Measurements from ENCODE around the gene NTNG1. TPM values are rescaled to one million over a fixed set of nuclear protein-coding genes. Genes with fewer than 3 reads are reported as not detected.
A peak's percentile ranks its signal among the peaks of the same experiment; 100 is the strongest.

NTNG1 gene
- total and polyA plus RNA-seq, 8 donors: 5.7 to 28.0 (median 22.3) TPM

- no peaks in the 10 kb centered on the region for H3K4me1 ChIP-seq
- intact Hi-C loops (cut with DNase I): no loop called here
- peak in 1 of 4 donors; percentile 12 for DNase-seq
- H3K9me3 ChIP-seq: no peaks in the 10 kb centered on the region
- H3K36me3 ChIP-seq: no peaks in the 10 kb centered on the region
- no peak overlapping the region for H3K4me3 ChIP-seq
- ATAC-seq: no peak
- peaks cover 0 to under 1% of the 10 kb centered on the region in 2 donors for H3K27me3 ChIP-seq
- no peak for TF ChIP-seq CTCF (IDR thresholded peaks at IDR 0.05)
- no peak overlapping the region for H3K27ac ChIP-seq
Measured at GRCh38 chr1:107436552-107437241, 295.9 kb downstream of the NTNG1 start.

DNA sequence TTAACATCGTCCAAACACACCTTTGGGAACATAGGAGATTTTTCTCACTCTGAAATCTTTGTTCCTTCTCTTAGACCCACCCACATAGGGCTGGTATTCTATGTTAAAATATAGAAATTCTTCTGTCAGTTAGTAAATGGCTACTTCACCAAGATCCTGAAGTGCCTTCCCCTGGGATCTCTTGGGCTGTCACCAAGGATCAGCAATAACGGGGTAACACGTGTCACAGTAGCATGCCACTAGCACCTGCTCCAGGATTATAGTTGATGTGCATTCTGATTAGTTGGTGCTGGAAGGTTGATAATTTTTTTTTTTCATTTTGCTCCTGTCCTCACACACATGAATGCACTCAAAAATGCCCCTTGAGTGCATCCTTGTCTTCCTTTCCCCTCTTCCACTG lies 298.7 kb downstream of the NTNG1 start:
- Histone ChIP-seq H3K9me3 (no peaks in the 10 kb centered on the region), H3K4me1 (no peaks in the 10 kb centered on the region), H3K4me3 (no peak overlapping the region), H3K27ac (no peak overlapping the region), H3K36me3 (no peaks in the 10 kb centered on the region), H3K27me3 (no peaks in the 10 kb centered on the region)
- TF ChIP-seq CTCF (IDR thresholded peaks at IDR 0.05): no peak
- no peak for DNase-seq
- intact Hi-C loops (cut with DNase I): no loop called here
- ATAC-seq: no peak

DNA sequence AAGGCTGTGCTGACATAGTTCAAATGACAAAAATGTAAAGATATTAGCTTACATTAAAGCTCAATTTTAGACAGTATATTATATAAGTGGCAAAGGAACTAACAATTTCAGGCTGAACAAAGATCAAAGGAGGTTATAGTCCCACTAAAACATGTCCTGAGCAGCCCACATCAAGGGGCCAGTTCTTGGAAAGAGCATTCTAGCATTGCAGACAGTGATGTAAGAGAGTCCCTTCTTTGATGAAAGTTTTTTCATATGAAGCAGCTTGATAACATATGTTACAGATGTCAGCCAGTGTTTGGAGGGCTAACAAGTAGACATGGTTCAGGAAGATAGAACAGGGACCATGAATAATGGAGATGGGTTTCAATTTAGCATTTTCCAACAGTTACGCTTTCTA lies 301.7 kb downstream of the NTNG1 start:
- ATAC-seq: no peak
- Histone ChIP-seq H3K27me3 (no peaks in the 10 kb centered on the region), H3K4me3 (no peak overlapping the region), H3K36me3 (no peaks in the 10 kb centered on the region), H3K9me3 (no peaks in the 10 kb centered on the region), H3K27ac (no peak overlapping the region), H3K4me1 (no peaks in the 10 kb centered on the region)
- intact Hi-C loops (cut with DNase I): no loop called here
- TF ChIP-seq CTCF (IDR thresholded peaks at IDR 0.05): no peak
- peak in 1 of 4 donors; percentile 11 for DNase-seq

GRCh38 chr1:107443027-107443426 lies 302.2 kb downstream of the NTNG1 start:
- Histone ChIP-seq H3K4me1 (no peaks in the 10 kb centered on the region), H3K27me3 (no peaks in the 10 kb centered on the region), H3K27ac (no peak overlapping the region), H3K36me3 (no peaks in the 10 kb centered on the region), H3K9me3 (no peaks in the 10 kb centered on the region), H3K4me3 (no peak overlapping the region)
- ATAC-seq: no peak
- no peak for DNase-seq
- intact Hi-C loops (cut with DNase I): no loop called here
- TF ChIP-seq CTCF (IDR thresholded peaks at IDR 0.05): no peak

GRCh38 chr1:107443860-107444259 lies 303.0 kb downstream of the NTNG1 start:
- ATAC-seq: no peak
- no peak for DNase-seq
- no peak overlapping the region for H3K4me3 ChIP-seq
- H3K4me1 ChIP-seq: no peaks in the 10 kb centered on the region
- H3K9me3 ChIP-seq: no peaks in the 10 kb centered on the region
- intact Hi-C loops (cut with DNase I): no loop called here
- no peak for TF ChIP-seq CTCF (IDR thresholded peaks at IDR 0.05)
- no peaks in the 10 kb centered on the region for H3K27me3 ChIP-seq
- no peaks in the 10 kb centered on the region for H3K36me3 ChIP-seq
- no peak overlapping the region for H3K27ac ChIP-seq
